GM18519 (cell line): ENCODE results near the gene PRICKLE1.

Experiments
- ATAC-seq: cut with Tn5 transposase; IDR thresholded peaks from one replicate; pipeline ENCODE4 v1.9.1; 2021; ENCODE audit warnings: mild to moderate bottlenecking, moderate library complexity; ENCODE audit not compliant: unreplicated experiment, low FRiP score

The PRICKLE1 gene

GRCh38 chr12:42468341-42468821 is 121.2 kb downstream of the PRICKLE1 start:
- ATAC-seq, result peak; percentile 23

GRCh38 chr12:42463671-42464070 is 125.9 kb downstream of the PRICKLE1 start:
- no peak for ATAC-seq

GRCh38 chr12:42462486-42462885 is 127.1 kb downstream of the PRICKLE1 start:
- no peak for ATAC-seq

- ATAC-seq, result no peak
These were observed 130.2 kb downstream of the PRICKLE1 start for GRCh38 chr12:42459336-42459847.

- ATAC-seq, result no peak
These were observed 131.0 kb downstream of the PRICKLE1 start for GRCh38 chr12:42458575-42458974.

GRCh38 chr12:42450248-42450647 is 139.3 kb downstream of the PRICKLE1 start:
- no peak for ATAC-seq

- ATAC-seq, result no peak
These were observed 140.7 kb downstream of the PRICKLE1 start for GRCh38 chr12:42448841-42449240.

- ATAC-seq, result no peak
These were observed 142.2 kb downstream of the PRICKLE1 start for GRCh38 chr12:42447371-42447786.

GRCh38 chr12:42446761-42447160 is 142.8 kb downstream of the PRICKLE1 start:
- no peak for ATAC-seq

GRCh38 chr12:42445891-42446290 is 143.7 kb downstream of the PRICKLE1 start:
- no peak for ATAC-seq

GRCh38 chr12:42444192-42444943 is 145.2 kb downstream of the PRICKLE1 start:
- ATAC-seq, result no peak

- no peak for ATAC-seq
These were observed 146.7 kb downstream of the PRICKLE1 start for GRCh38 chr12:42442888-42443287.

GRCh38 chr12:42442311-42442759 is 147.2 kb downstream of the PRICKLE1 start:
- no peak for ATAC-seq

- ATAC-seq, result no peak
These were observed 148.9 kb downstream of the PRICKLE1 start for GRCh38 chr12:42440608-42441007.

- no peak for ATAC-seq
These were observed 156.9 kb downstream of the PRICKLE1 start for GRCh38 chr12:42432517-42433140.

- ATAC-seq, result no peak
These were observed 160.7 kb downstream of the PRICKLE1 start for GRCh38 chr12:42428850-42429249.

GRCh38 chr12:42426746-42427145 is 162.8 kb downstream of the PRICKLE1 start:
- no peak for ATAC-seq

GRCh38 chr12:42422785-42423184 is 166.8 kb downstream of the PRICKLE1 start:
- peak; percentile 53 for ATAC-seq

GRCh38 chr12:42421844-42422779 is 167.4 kb downstream of the PRICKLE1 start:
- peak; percentile 97 for ATAC-seq

- no peak for ATAC-seq
These were observed 169.2 kb downstream of the PRICKLE1 start for GRCh38 chr12:42420395-42420794.
